ENCODE data around the gene ADGRL2.

Gene ADGRL2

GRCh38 chr1:82001345-82001744, 200.6 kb downstream of the ADGRL2 start:
- no peak for DNase-seq

DNA sequence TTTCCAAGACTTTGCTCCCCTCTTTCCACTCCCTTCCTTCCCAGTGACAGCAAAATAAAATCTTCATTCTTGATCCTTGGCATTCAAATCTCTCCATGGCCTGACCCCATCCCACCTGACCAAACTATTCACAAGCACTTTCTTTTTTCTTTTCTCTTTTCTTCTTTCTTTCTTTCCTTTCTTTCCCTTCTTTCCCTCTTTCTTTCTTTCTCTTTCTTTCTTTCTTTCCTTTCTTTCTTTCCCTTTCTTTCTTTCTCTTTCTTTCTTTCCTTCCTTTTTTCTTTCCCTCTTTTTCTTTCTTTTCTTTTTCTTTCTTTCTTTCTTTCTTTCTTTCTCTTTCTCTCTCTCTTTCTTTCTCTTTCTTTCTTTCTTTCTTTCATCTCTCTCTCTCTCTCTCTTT, 207.1 kb downstream of the ADGRL2 start:
- DNase-seq, result no peak

DNA sequence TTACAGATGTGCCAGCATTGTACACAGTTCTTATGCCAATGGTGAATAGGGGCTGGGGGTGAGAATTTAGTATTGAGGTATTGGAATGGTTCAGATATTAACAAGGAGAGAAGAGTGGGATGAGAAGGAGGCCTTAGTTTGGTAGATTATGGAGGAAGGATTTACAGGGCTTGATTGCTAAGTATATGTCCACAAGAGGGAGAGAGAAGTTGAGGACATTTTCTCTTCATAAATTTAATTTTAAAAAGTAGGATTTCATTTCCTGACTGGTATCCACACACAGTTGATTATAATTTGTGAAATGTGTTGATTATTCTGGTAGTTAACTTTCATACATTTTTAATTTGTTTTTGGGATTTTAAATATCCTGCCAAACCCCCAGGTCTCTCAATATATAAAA, 213.0 kb downstream of the ADGRL2 start:
- DNase-seq, result no peak

- DNase-seq, result no peak
Observed at GRCh38 chr1:82015444-82015843, 214.7 kb downstream of the ADGRL2 start.

DNA sequence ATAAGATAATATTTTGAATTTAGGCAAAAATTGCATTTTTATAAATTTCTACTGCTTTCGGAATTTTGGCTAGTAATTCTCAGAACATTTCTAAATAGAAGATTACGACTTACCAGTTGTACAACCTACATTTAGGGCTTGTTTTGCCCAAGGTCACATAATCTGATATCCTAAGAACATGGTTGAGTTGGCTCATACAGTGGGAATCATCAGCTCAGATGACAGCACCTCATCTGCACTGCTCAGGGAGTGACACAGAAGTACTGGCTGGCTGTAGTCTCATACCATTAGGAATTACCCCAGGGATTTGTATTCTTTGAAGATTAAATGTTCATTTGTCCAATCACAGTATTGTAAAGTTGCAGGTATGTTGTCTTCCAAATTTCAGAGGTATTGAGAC, 217.6 kb downstream of the ADGRL2 start:
- DNase-seq, result no peak

- no peak for DNase-seq
Observed at GRCh38 chr1:82019508-82019907, 218.8 kb downstream of the ADGRL2 start.

DNA sequence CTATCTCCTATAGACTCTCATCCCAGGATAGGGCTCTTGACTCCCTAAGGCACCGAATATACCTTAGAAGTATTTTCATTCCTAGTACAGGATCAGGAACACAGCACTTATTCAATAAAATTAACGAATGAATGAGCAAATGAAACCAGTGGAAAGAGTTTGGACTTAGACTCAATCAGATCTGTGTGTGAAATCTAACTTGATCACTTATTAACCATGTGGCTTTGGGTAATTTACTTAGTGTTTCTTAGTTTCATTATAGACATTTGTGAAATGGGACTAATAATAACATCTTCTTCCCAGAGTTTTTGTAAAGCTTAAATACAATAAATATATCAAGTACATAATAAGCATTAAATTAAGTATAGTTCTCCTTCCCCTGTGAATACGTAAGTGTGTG, 230.1 kb downstream of the ADGRL2 start:
- no peak for DNase-seq

GRCh38 chr1:82032068-82032467, 231.3 kb downstream of the ADGRL2 start:
- DNase-seq, result no peak

DNA sequence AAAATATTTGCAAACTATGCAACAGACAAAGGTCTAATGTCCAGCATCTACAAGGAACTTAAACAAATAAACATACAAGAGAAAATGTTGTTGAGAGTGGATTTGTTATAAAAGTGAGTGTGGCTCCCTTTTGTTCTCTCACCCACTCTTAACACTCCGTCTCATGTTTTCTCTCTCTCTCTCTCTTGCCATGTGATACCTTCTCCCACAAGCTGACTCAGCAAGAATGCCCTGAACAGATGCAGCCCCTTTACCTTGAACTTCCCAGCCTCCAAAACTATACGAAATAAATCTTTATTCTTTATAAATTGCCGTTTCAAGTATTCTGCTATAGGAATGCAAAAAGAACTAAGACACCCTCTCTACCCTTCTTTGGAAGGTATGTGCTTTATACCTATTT, 234.1 kb downstream of the ADGRL2 start:
- DNase-seq, result no peak
